H1 (cell line): ENCODE data around the gene IL1RAP. TPM values are rescaled to one million over a fixed set of nuclear protein-coding genes. Genes with fewer than 3 reads are reported as not detected.

ENCODE experiments used
- CTCF ChIA-PET: fragments of 300-600 bp; sonication (Branson Sonifier 250); formaldehyde crosslinking; loops from one replicate; lab custom pipeline; 2021; ENCODE audit not compliant: partially characterized antibody; lab: Charles Lee
- POLR2A ChIA-PET: fragments of 300-600 bp; sonication (Branson Sonifier 250); formaldehyde crosslinking; loops from one replicate; lab custom pipeline; 2021; ENCODE audit warnings: inconsistent platforms; ENCODE audit not compliant: partially characterized antibody; lab: Charles Lee
- DNase-seq, 2 experiments: peaks; one replicate each; pipeline versions ENCODE4 v3.0.0 to v3.0.0-alpha.2; 2010 to 2022; ENCODE audit warnings: low spot score in 2 of 2, low read depth in 1 of 2, mixed read lengths in 1 of 2
- FAIRE-seq: peaks from 2 replicates; lab custom pipeline; 2011; peaks lifted over from hg19 to GRCh38; lab: Jason Lieb, UNC
- H2AFZ ChIP-seq: 2 replicates; pipeline ENCODE4 v1.8.1; 2012; ENCODE audit warnings: low read length, inconsistent platforms
- H2AK5ac ChIP-seq: 2 replicates; pipeline ENCODE4 v1.6.1; 2013; ENCODE audit warnings: low read depth, low read length
- H2BK120ac ChIP-seq: replicated peaks from 2 replicates; pipeline ENCODE3; 2013; ENCODE audit warnings: low read depth, low read length, inconsistent platforms
- H2BK12ac ChIP-seq: 2 replicates; pipeline ENCODE4 v1.6.1; 2013; ENCODE audit warnings: low read depth, low read length
- H2BK15ac ChIP-seq: 2 replicates; pipeline ENCODE4 v1.6.1; 2013; ENCODE audit warnings: low read length
- H2BK20ac ChIP-seq: 2 replicates; pipeline ENCODE4 v1.6.1; 2013; ENCODE audit warnings: low read length
- H2BK5ac ChIP-seq: 2 replicates; pipeline ENCODE4 v1.6.1; 2013; ENCODE audit warnings: low read depth, low read length
- H3K14ac ChIP-seq: 2 replicates; pipeline ENCODE4 v1.6.1; 2013; ENCODE audit warnings: inconsistent platforms; ENCODE audit not compliant: insufficient read length
- H3K18ac ChIP-seq: 2 replicates; pipeline ENCODE4 v1.6.1; 2013; ENCODE audit warnings: low read length; ENCODE audit errors: extremely low read depth
- H3K23ac ChIP-seq: 2 replicates; pipeline ENCODE4 v1.6.1; 2013; ENCODE audit warnings: inconsistent platforms; ENCODE audit not compliant: insufficient read length
- H3K23me2 ChIP-seq: 2 replicates; pipeline ENCODE4 v1.6.1; 2013; ENCODE audit warnings: low read depth, low read length
- H3K27ac ChIP-seq: 2 replicates; pipeline ENCODE4 v1.6.1; 2011; ENCODE audit warnings: low read depth, low read length, inconsistent platforms
- H3K27me3 ChIP-seq, 4 experiments: replicated peaks in 1 of 4; 1 replicate in 1 of 4; 2 replicates in 3 of 4; pipeline versions ENCODE4 v1.6.1 to v1.8.1; 2011 to 2013; ENCODE audit warnings: low read length in 3 of 4, mild to moderate bottlenecking in 3 of 4, inconsistent platforms in 2 of 4, mixed read lengths in 2 of 4, moderate library complexity in 1 of 4; ENCODE audit not compliant: control insufficient read depth in 3 of 4, insufficient read depth in 3 of 4; ENCODE audit errors: extremely low read depth in 1 of 4
- H3K36me3 ChIP-seq, 4 experiments: 2 replicates each; pipeline versions ENCODE4 v1.6.1 to v1.8.1; 2011 to 2013; ENCODE audit warnings: mild to moderate bottlenecking in 4 of 4, low read length in 3 of 4, moderate library complexity in 2 of 4, control low read depth in 1 of 4, inconsistent platforms in 1 of 4; ENCODE audit not compliant: insufficient read depth in 4 of 4, control insufficient read depth in 2 of 4
- H3K4ac ChIP-seq: replicated peaks from 2 replicates; pipeline ENCODE3; 2013; ENCODE audit warnings: low read length, low read depth, mixed read lengths, inconsistent platforms; ENCODE audit not compliant: insufficient read length
- H3K4me1 ChIP-seq, 4 experiments: replicated peaks in 1 of 4; 1 replicate in 1 of 4; 2 replicates in 3 of 4; pipeline versions ENCODE4 v1.6.1 to v1.8.1; 2011 to 2013; ENCODE audit warnings: low read length in 3 of 4, inconsistent platforms in 2 of 4, mixed read lengths in 1 of 4; ENCODE audit not compliant: insufficient read depth in 4 of 4, control insufficient read depth in 3 of 4
- H3K4me2 ChIP-seq, 2 experiments: 2 replicates each; pipeline versions ENCODE4 v1.6.1 to v1.8.1; 2011 to 2013; ENCODE audit warnings: low read depth in 2 of 2, low read length in 2 of 2, control low read depth in 1 of 2, inconsistent platforms in 1 of 2, mild to moderate bottlenecking in 1 of 2; ENCODE audit not compliant: insufficient read depth in 1 of 2
- H3K4me3 ChIP-seq, 4 experiments: fragments of 200-600, 300-600 bp in 1 of 4; sonication (generic), shearing (Covaris generic), sonication (Bioruptor Twin) in 1 of 4; 2 replicates each; pipeline versions ENCODE4 v1.5.1 to v1.8.1; 2011 to 2016; ENCODE audit warnings: low read length in 4 of 4, low read depth in 3 of 4, control low read depth in 2 of 4, inconsistent platforms in 2 of 4, mild to moderate bottlenecking in 2 of 4, mixed read lengths in 1 of 4, moderate library complexity in 1 of 4; ENCODE audit not compliant: insufficient read depth in 2 of 4; ENCODE audit errors: extremely low read depth in 1 of 4
- H3K56ac ChIP-seq: replicated peaks from 2 replicates; pipeline ENCODE3; 2013; ENCODE audit warnings: low read depth, mild to moderate bottlenecking, mixed read lengths, low read length, inconsistent platforms; ENCODE audit not compliant: insufficient read length
- H3K79me1 ChIP-seq: 2 replicates; pipeline ENCODE4 v1.6.1; 2013; ENCODE audit warnings: low read depth, low read length, control low read depth
- H3K79me2 ChIP-seq, 2 experiments: 2 replicates each; pipeline versions ENCODE4 v1.6.1 to v1.8.1; 2012 to 2013; ENCODE audit warnings: low read length in 2 of 2, mild to moderate bottlenecking in 2 of 2, inconsistent platforms in 1 of 2; ENCODE audit not compliant: insufficient read depth in 2 of 2, control insufficient read depth in 1 of 2
- H3K9ac ChIP-seq, 4 experiments: replicated peaks in 1 of 4; 1 replicate in 1 of 4; 2 replicates in 3 of 4; pipeline versions ENCODE4 v1.6.1 to v1.8.1; 2011 to 2013; ENCODE audit warnings: low read depth in 3 of 4, low read length in 3 of 4, control low read depth in 2 of 4, mild to moderate bottlenecking in 2 of 4, moderate library complexity in 2 of 4, inconsistent platforms in 1 of 4; ENCODE audit errors: extremely low read depth in 1 of 4
- H3K9me3 ChIP-seq, 2 experiments: 2 replicates each; pipeline versions ENCODE4 v1.6.1 to v1.8.1; 2012 to 2013; ENCODE audit warnings: mild to moderate bottlenecking in 2 of 2, moderate library complexity in 2 of 2, control low read depth in 1 of 2, inconsistent platforms in 1 of 2, low read depth in 1 of 2, low read length in 1 of 2, mixed read lengths in 1 of 2; ENCODE audit not compliant: insufficient read depth in 2 of 2
- H4K20me1 ChIP-seq, 2 experiments: replicated peaks in 1 of 2; 2 replicates each; pipeline versions ENCODE3 to v1.8.1; 2011 to 2013; ENCODE audit warnings: inconsistent platforms in 2 of 2, low read length in 2 of 2, mild to moderate bottlenecking in 1 of 2; ENCODE audit not compliant: insufficient read depth in 2 of 2, control insufficient read depth in 1 of 2
- H4K5ac ChIP-seq: 2 replicates; pipeline ENCODE4 v1.6.1; 2013; ENCODE audit warnings: low read length, low read depth, mixed read lengths, inconsistent platforms; ENCODE audit not compliant: insufficient read length
- H4K8ac ChIP-seq: 2 replicates; pipeline ENCODE4 v1.8.0; 2013; ENCODE audit warnings: mild to moderate bottlenecking, moderate library complexity, low read length, inconsistent platforms; ENCODE audit not compliant: insufficient read depth; ENCODE audit errors: extremely low read depth
- H4K91ac ChIP-seq: replicated peaks from 2 replicates; pipeline ENCODE3; 2013; ENCODE audit warnings: low read length, mixed read lengths, inconsistent platforms; ENCODE audit not compliant: insufficient read length
- ASH2L ChIP-seq: fragments of 200-600, 300-600 bp; sonication (generic); IDR thresholded peaks from one replicate; pipeline ENCODE4 v1.7.1; 2017; ENCODE audit warnings: low read length
- BRCA1 ChIP-seq: IDR thresholded peaks from 2 replicates; pipeline ENCODE4 v1.6.1; 2012; ENCODE audit warnings: low read depth, low read length, improper control_type of control experiment
- CEBPB ChIP-seq: IDR thresholded peaks from 2 replicates; pipeline ENCODE4 v1.6.1; 2012; ENCODE audit warnings: low read depth, low read length
- CHD1 ChIP-seq: IDR thresholded peaks from 2 replicates; pipeline ENCODE4 v1.6.1; 2012; ENCODE audit warnings: low read depth, low read length, improper control_type of control experiment
- CHD2 ChIP-seq: IDR thresholded peaks from 2 replicates; pipeline ENCODE4 v1.6.1; 2012; ENCODE audit warnings: low read length, improper control_type of control experiment
- FOSL1 ChIP-seq: IDR thresholded peaks from 2 replicates; pipeline ENCODE4 v1.6.1; 2011; ENCODE audit warnings: mild to moderate bottlenecking, low read depth, low read length, moderate library complexity; ENCODE audit not compliant: insufficient read depth
- GTF2F1 ChIP-seq: IDR thresholded peaks from 2 replicates; pipeline ENCODE4 v1.6.1; 2012; ENCODE audit warnings: low read depth, low read length, improper control_type of control experiment, borderline replicate concordance
- KDM5A ChIP-seq: fragments of 200-600 bp; IDR thresholded peaks from 2 replicates; pipeline ENCODE4 v1.7.1; 2012; ENCODE audit warnings: mild to moderate bottlenecking, low read length, inconsistent platforms, mixed read lengths
- RBBP5 ChIP-seq: IDR thresholded peaks from 2 replicates; pipeline ENCODE4 v1.7.1; 2012; ENCODE audit warnings: low read depth, mild to moderate bottlenecking, inconsistent platforms, low read length, moderate library complexity, borderline replicate concordance
- RFX5 ChIP-seq: IDR thresholded peaks from 2 replicates; pipeline ENCODE4 v1.6.1; 2011; ENCODE audit warnings: low read depth, low read length, improper control_type of control experiment, borderline replicate concordance
- SP4 ChIP-seq: IDR thresholded peaks from 2 replicates; pipeline ENCODE4 v1.6.1; 2012; ENCODE audit warnings: low read length, inconsistent platforms
- TEAD4 ChIP-seq: IDR thresholded peaks from 2 replicates; pipeline ENCODE4 v1.6.1; 2012; ENCODE audit warnings: low read depth, low read length, inconsistent platforms, mixed read lengths
- USF2 ChIP-seq: IDR thresholded peaks from 2 replicates; pipeline ENCODE4 v1.6.1; 2011; ENCODE audit warnings: low read length, improper control_type of control experiment
- YY1 ChIP-seq: IDR thresholded peaks from 2 replicates; pipeline ENCODE4 v1.6.1; 2011; ENCODE audit warnings: low read depth, mild to moderate bottlenecking, low read length
- ZNF274 ChIP-seq: IDR thresholded peaks from 2 replicates; pipeline ENCODE4 v1.7.0; 2012; ENCODE audit warnings: low read length, borderline replicate concordance; ENCODE audit errors: extremely low read depth
- WGBS, 2 experiments: shearing (Covaris generic) in 1 of 2; methylation state at CpG; one replicate each; pipeline versions ENCODE4 v1.1.6 to v1.1.7; 2013 to 2015; ENCODE audit warnings: low lambda C conversion rate in 2 of 2, mixed read lengths in 2 of 2, inconsistent platforms in 1 of 2, low coverage in 1 of 2, missing lambda C conversion rate in 1 of 2; ENCODE audit not compliant: insufficient replicate concordance in 2 of 2, insufficient coverage in 1 of 2, insufficient read length in 1 of 2; ENCODE audit errors: extremely low coverage in 1 of 2, missing lambda C conversion rate in 1 of 2; 5-methylcytosine and 5-hydroxymethylcytosine counted together
- polyA plus RNA-seq, 7 experiments: library from polyadenylated mRNA; depleted of rRNA in 3 of 7; stranded (reverse) in 5 of 7; unstranded in 2 of 7; fragments of >200 nt in 5 of 7; fragments of 200-250 nt in 2 of 7; gene quantifications; 1 replicate in 5 of 7; 2 replicates in 1 of 7; 4 replicates in 1 of 7; pipeline versions ENCODE4 v1.2.1 to v1.2.3, GENCODE V29; 2011 to 2013; ENCODE audit warnings: missing spikeins in 2 of 7, mixed read lengths in 2 of 7
- total RNA-seq: library from RNA; stranded (reverse); fragmentation: NEBNext Ultra II Directional; extraction: Animal tissue kit (Norgen Biotek cat#: 25700); gene quantifications from 2 replicates; pipeline ENCODE4 v1.2.1, GENCODE V29; 2021

Gene IL1RAP
- total and polyA plus RNA-seq, 2 of the 8 experiments (the other 6 are each of a cell fraction or from before 2014, with no cell fraction given), result 2.4 to 3.9 TPM

- no peak for FAIRE-seq
- Histone ChIP-seq H3K79me2 (no peaks in the 10 kb centered on the region), H3K9ac (no peak overlapping the region), H3K9me3 (no peaks in the 10 kb centered on the region), H3K23ac (no peak overlapping the region), H3K4me1 (peaks cover 0 to 10% (median 1%) of the 10 kb centered on the region in 4 experiments; a peak in 2 of 7 replicates), H2BK120ac (no peak overlapping the region), H4K8ac (no peak overlapping the region), H3K27ac (no peak overlapping the region), H2BK5ac (no peak overlapping the region), H3K79me1 (no peaks in the 10 kb centered on the region), H2BK12ac (no peak overlapping the region), H2AK5ac (no peak overlapping the region), H3K18ac (no peak overlapping the region), H4K5ac (no peak overlapping the region), H2AFZ (no peak overlapping the region), H4K20me1 (no peaks in the 10 kb centered on the region), H4K91ac (no peak overlapping the region), H3K36me3 (no peaks in the 10 kb centered on the region), H3K4me2 (no peak overlapping the region), H3K23me2 (no peaks in the 10 kb centered on the region), H3K4ac (no peak overlapping the region), H2BK15ac (no peak overlapping the region), H3K14ac (no peak overlapping the region), H3K4me3 (no peak overlapping the region), H3K56ac (no peak overlapping the region), H3K27me3 (no peaks in the 10 kb centered on the region), H2BK20ac (no peak overlapping the region)
- CTCF ChIA-PET, result no interaction called here
- POLR2A ChIA-PET, result interaction anchor here (1.4 kb wide), 1 partner anchor 28 kb away, joined by 3 read pairs; no protein-coding TSS in a partner anchor
- 85% methylated on average over 7 of the region's 7 CpGs; no CpG with 5 or more reads in 1 of the 2 experiments for WGBS, 2 experiments
- no peak for DNase-seq
- TF ChIP-seq GTF2F1, result no peak
- TF ChIP-seq CHD2, result no peak
- TF ChIP-seq FOSL1, result no peak
- no peak for TF ChIP-seq BRCA1
- no peak for TF ChIP-seq KDM5A
- no peak for TF ChIP-seq CHD1
- no peak for TF ChIP-seq YY1
- no peak for TF ChIP-seq CEBPB
- TF ChIP-seq ASH2L, result no peak
- no peak for TF ChIP-seq RBBP5
- no peak for TF ChIP-seq USF2
- TF ChIP-seq SP4, result no peak
- TF ChIP-seq RFX5, result no peak
- TF ChIP-seq TEAD4, result no peak
- no peak for TF ChIP-seq ZNF274
These were observed 75.4 kb downstream of the IL1RAP start for GRCh38 chr3:190589326-190589725.
